ENCODE data around the gene COMMD4. TPM values are rescaled to one million over a fixed set of nuclear protein-coding genes. Genes with fewer than 3 reads are reported as not detected.
"Not testable (repeated sequence)": the region's sequence is repeated elsewhere in the genome, so short reads cannot be mapped to it uniquely, and the experiment has no call there.

COMMD4 gene
- total and polyA plus RNA-seq, 8 donors, result 38.5 to 183 (median 89.9) TPM

- peaks cover 69 to 100% (median 99%) of the 10 kb centered on the region in 4 donors for H3K36me3 ChIP-seq
- no peak overlapping the region for H3K27ac ChIP-seq
- TF ChIP-seq EP300 (IDR thresholded peaks at IDR 0.05) (no peak), POLR2AphosphoS5 (IDR thresholded peaks at IDR 0.05) (no peak), CTCF (IDR thresholded peaks at IDR 0.05) (no peak), POLR2A (IDR thresholded peaks at IDR 0.05) (no peak)
- DNase-seq, result no peak
- WGBS, 5 donors, result 75 to 92% (median 84%) methylated on average over 4 of the region's 4 CpGs
- H3K4me1 ChIP-seq, result peaks cover 0 to 8% (median 2%) of the 10 kb centered on the region in 4 donors
- intact Hi-C loops (cut with DNase I; ENCODE audit: low total_unique reads), result no loop called here
- no peaks in the 10 kb centered on the region for H3K27me3 ChIP-seq
- no peaks in the 10 kb centered on the region for H3K9me3 ChIP-seq
- no peak overlapping the region for H3K4me3 ChIP-seq
These were observed 44.9 kb downstream of the COMMD4 start for GRCh38 chr15:75380773-75381172.

- H3K36me3 ChIP-seq, result peaks cover 74 to 100% (median 99%) of the 10 kb centered on the region in 4 donors
- 28 to 71% (median 57%) methylated on average over 4 to 5 of the region's 5 CpGs for WGBS, 5 donors
- not testable (repeated sequence) for H3K9me3 ChIP-seq
These were observed 48.1 kb downstream of the COMMD4 start for GRCh38 chr15:75383986-75384385.

More at GRCh38 chr15:75383986-75384385, 48.1 kb downstream of the COMMD4 start:
- H3K27ac ChIP-seq; H3K27me3 ChIP-seq; H3K4me3 ChIP-seq; intact Hi-C loops (cut with DNase I; ENCODE audit: low total_unique reads): not testable (repeated sequence)
- peaks cover 0 to 16% (median 2%) of the 10 kb centered on the region in 4 donors for H3K4me1 ChIP-seq
- DNase-seq, result peak in 1 of 2 donors; percentile 47

Small RNA genes lying within 50 kb of the gene (small RNA-seq; reads per million reads assigned to genes)
- gene RN7SL327P, result 0 reads per million in 4 donors

Other genes starting within 250 kb of the COMMD4 start
- 10 to 100 TPM in 4 of 5 donors, 1 to 10 TPM in 1; 3.1 to 29.1 (median 15.2) TPM for gene C15orf39, start 134.2 kb upstream of the COMMD4 start, total RNA-seq
- 1 to 10 TPM; 6.4 to 7.5 (median 7.2) TPM for gene C15orf39, start 134.2 kb upstream of the COMMD4 start, polyA plus RNA-seq
- not detected for gene GOLGA6C, start 77.7 kb upstream of the COMMD4 start, total RNA-seq
- not detected for gene GOLGA6C, start 77.7 kb upstream of the COMMD4 start, polyA plus RNA-seq
- gene GOLGA6D, start 53.2 kb upstream of the COMMD4 start, total RNA-seq, result under 1 TPM in 1 of 5 donors, not detected in 4; 0.18 TPM
- gene GOLGA6D, start 53.2 kb upstream of the COMMD4 start, polyA plus RNA-seq, result under 1 TPM in 1 of 3 donors, not detected in 2; 0.03 TPM
- gene NEIL1, start 11.0 kb downstream of the COMMD4 start, total RNA-seq, result 100 to 1,000 TPM in 3 of 5 donors, 10 to 100 TPM in 2; 22.2 to 793 (median 111) TPM
- 10 to 100 TPM; 18.2 to 38.6 (median 23.5) TPM for gene NEIL1, start 11.0 kb downstream of the COMMD4 start, polyA plus RNA-seq
- gene MAN2C1, start 32.5 kb downstream of the COMMD4 start, total RNA-seq, result 100 to 1,000 TPM; 256 to 629 (median 539) TPM
- gene MAN2C1, start 32.5 kb downstream of the COMMD4 start, polyA plus RNA-seq, result 100 to 1,000 TPM; 103 to 143 (median 135) TPM
- 10 to 100 TPM; 22.0 to 61.9 (median 39.7) TPM for gene SIN3A, start 115.6 kb downstream of the COMMD4 start, total RNA-seq
- 10 to 100 TPM in 1 of 3 donors, 1 to 10 TPM in 2; 8.4 to 10.7 (median 9.7) TPM for gene SIN3A, start 115.6 kb downstream of the COMMD4 start, polyA plus RNA-seq
- 10 to 100 TPM in 4 of 5 donors, 1 to 10 TPM in 1; 8.7 to 22.9 (median 16.5) TPM for gene PTPN9, start 243.3 kb downstream of the COMMD4 start, total RNA-seq
- gene PTPN9, start 243.3 kb downstream of the COMMD4 start, polyA plus RNA-seq, result 10 to 100 TPM in 2 of 3 donors, 1 to 10 TPM in 1; 7.7 to 20.3 (median 12.5) TPM

All from stomach (tissue), 9 donors.